HG03025 (cell line): ENCODE data around the gene KIF26B.

Experiments used
- ATAC-seq: cut with Tn5 transposase; IDR thresholded peaks from one replicate; pipeline ENCODE4 v1.9.1; 2021; ENCODE audit warnings: mild to moderate bottlenecking, moderate library complexity; ENCODE audit not compliant: unreplicated experiment, low FRiP score

The KIF26B gene

DNA sequence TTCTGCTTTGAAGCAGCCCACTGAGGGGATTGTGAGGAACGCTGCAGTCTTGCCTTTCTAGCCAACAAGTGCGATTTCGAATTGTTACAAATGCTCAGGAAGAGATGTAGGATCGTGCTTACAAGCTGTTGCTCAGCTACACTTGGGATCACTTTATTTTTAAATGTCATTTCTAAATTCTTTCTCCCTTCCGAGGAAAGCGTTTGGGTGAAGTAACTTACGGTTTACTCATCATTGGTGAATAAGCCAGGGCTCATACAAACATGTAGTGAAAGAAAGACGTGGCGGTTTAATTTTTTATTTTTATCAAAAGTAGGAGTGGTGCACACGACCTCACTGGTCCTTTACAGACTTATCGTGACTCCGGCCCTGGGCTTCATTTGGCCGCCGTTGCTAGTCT is 386.6 kb downstream of the KIF26B start:
- ATAC-seq, result no peak

DNA sequence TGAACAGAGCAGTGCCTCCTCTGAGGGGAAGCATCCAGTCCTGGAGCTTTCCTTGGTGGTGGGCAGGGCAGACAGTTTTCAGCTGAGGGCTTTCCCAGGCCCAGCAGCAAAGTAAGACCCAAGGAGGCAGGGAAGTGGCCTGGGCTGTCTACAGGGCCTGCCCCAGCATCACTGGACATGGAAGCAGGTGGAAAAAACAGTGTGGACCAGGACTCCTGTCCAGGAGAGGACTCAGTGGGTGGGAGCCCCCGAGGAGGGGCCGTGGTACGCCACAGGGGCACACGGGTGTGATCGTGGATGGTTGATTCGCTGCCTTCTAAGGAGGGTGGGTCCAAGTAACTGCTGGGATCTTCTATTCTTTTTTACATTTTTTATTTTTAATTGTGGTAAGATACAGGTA is 387.6 kb downstream of the KIF26B start:
- no peak for ATAC-seq

DNA sequence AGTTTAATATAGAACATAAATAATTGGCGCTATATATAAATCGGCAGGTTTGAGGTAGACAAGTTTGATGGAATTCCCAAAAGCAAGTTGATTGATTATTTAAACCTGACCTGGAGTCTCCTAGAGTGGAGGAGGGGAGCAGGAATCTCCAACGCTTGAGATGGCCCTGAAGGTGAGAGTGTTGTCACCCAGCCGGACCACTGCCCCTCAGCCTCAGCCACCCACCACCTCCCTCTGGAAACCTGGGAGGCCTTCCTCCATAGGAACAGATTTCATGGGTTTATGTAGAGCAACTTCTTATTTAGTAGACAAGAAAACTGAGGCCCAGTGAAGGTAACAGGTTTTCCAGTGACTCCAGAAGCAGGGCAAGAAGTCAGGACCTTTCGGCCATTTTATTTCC is 389.5 kb downstream of the KIF26B start:
- ATAC-seq, result no peak

DNA sequence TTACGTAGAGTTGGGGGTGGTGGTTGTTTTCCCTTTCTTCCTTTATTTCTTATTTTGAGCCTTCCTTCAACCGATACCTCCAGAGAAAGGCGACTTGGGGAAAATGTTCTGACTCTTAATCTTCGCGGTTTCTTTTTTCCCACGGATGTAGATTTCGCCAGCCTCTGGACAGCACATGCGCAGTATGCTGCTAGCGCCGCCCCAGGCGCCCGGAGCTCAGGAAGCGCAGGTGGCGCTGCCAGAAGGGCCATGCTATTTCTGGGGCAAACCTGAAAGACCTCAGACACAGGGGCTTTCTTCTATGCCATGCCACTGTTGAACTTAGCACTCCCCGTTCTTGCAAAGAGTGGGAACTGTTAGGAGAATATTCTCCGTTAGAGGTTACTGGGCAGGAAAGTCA is 392.1 kb downstream of the KIF26B start:
- ATAC-seq, result no peak

DNA sequence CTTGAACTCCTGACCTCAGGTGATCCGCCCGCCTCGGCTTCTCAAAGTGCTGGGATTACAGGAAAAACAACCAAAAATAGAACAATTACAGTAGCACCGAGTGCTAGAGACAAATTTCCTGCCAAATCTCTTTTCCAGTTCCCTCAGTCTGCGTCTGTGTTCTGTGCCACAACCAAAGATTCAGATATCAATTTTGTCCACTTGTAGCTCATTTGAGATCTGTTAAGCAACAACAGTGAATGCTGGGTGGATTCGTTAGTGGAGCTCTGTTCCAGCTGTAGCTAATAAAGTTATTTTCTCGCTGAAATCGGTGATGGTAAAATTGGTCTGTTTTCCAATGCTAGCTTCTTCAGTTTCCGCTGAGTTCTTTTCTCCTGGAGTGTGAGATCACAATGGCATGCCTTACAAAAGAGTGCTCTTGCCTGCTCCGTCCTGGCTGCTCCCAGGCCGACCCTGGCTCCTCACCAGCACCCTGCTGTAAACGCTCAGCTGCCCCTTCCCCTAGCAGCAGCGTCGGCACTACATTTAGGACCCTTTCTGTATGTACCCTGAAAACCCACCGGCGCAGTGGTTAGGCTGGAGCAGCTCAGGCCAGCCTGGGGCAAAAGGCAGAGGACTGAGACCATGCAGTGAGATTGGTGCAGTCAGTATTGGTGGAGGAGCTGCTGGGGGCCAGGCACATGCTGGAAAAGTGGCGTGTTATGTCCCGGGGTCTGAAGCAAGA is 395.4 kb downstream of the KIF26B start:
- no peak for ATAC-seq

DNA sequence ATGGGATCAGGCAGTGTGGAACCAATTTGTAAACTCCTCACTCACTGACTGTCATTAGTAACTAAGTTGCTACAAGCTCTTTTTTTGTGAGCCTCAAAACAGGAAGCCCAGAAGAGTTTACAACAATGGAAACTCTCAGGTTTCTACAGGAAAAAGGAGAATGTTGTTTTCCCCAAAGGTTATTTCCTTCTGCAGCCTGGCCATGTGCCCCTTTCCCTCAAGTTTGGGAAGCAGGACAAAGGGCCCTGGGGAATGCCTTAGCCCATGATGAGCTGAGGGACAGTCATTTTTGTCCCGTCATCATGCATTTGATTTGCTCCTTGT is 395.9 kb downstream of the KIF26B start:
- ATAC-seq, result no peak

DNA sequence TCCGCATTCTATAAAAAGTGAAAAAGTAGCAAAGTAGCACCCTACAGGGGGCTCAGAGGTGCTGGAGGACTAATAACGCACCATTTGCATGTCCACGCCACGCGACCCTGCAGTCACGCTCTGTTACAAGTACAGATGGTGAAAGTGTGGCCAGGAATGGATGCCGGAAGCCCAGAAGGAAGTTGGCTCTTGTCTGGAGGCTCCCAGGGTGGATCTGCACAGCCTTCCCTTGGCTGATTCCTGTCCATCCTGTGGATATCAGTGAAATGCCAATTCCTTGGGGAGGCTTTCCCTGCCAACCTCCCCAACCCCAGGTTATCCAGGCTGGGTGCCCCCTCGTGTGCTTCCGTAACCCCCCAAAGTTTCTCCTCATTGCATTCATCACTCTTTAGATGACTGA is 396.8 kb downstream of the KIF26B start:
- no peak for ATAC-seq

DNA sequence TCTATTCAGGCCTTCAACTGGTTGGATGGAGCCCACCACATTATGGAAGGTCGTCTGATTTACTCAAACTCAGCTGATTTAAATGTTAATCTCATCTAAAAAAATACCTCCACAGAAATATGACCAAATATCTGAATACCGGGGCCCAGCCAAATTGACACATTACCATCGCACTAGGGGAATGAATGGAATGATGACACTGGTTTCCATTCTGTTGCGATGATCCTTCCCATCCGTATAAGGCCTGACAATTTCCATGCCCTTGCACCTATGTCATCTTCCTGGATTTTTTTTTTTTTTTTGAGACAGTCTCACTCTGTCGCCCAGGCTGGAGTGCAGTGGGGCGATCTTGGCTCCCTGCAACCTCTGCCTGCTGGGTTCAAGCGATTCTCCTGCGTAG is 397.5 kb downstream of the KIF26B start:
- no peak for ATAC-seq

DNA sequence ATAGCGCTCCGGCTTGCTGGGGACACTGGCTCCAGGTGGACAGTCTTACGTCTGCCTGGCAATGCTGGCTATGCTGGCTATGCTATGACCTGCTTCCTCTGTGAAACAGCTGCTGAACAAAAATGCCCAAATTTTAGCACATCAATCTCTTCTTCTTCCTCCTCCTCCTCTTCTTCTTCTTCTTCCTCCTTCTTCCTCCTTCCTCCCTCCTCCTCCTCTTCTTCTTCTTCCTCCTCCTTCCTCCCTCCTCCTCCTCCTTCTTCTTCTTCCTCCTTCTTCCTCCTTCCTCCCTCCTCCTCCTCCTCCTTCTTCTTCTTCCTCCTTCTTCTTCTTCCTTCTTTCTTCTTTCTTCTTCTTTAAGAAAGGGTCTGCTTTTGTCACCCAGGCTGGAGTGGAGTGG is 401.3 kb downstream of the KIF26B start:
- ATAC-seq, result no peak

DNA sequence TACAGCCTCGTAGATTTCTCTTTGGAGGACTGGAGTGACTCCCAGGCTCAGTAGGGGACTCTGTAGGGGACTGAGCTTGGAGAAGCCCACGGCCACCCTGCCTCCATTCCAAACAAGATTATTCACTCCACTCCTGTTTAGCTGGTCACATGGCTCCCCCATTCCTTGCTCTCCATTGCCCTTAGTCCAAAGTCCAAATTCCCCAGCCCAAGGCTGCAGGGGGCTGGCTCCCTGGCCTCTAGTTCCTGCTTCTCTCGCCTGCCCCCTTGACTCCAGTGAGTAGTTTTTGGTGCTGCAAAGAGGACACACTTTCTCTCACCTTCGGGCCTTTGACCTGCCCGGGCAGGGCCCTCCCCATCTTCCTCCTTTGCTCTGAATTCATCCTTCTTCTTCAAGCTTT is 403.3 kb downstream of the KIF26B start:
- no peak for ATAC-seq

DNA sequence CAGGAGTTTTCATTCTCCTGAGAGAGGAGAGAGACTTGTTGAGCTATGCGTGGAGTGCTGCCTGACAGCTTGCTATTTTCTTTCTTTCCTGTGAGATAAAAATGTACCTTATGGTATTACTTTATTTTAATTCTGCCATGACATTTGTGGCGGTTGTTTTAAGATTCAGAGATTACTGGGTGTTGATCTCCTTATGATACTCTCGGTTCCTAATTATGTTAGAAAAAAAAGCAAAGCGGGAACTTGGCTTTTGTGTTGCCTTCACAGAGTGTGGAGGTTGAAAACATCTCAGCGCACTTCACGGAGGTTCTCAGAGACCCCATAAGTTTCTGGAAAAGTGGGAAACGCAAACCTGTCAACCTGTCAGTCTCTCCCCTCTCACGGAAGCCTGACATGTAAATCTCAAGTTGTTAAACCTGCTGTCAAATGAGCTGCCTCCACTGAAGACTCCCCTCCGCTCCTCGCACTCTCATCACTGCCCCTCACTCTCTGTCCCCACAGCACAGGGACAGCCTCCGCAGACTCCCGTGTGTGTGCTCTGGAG is 405.6 kb downstream of the KIF26B start:
- ATAC-seq, result no peak

DNA sequence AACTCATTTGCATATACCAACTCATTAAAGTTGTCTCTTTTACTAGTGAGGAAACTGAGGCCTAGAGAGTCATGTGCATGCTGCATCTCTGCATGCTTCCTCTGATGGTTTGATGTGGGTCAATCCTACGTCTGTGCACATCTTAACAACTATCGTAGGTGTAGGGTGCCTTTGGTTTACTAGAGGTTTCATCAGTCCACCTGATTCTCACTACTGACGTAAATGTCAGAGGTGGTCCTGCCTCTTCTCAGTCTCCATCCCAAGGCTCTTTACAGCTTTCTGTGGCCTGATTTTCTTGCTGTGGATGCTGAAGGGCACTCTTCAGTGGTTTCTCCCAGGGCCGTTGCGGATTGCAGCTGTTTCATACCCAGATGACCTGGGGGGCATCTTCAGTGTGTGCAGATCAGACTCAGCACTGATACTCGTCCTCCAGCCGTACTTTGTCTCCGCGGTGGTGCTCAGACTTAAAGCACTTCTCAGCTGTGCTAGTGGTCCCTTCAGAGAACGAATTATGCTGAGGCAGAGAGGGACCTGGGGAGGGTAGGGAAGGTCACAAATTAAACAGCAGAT is 407.0 kb downstream of the KIF26B start:
- no peak for ATAC-seq

DNA sequence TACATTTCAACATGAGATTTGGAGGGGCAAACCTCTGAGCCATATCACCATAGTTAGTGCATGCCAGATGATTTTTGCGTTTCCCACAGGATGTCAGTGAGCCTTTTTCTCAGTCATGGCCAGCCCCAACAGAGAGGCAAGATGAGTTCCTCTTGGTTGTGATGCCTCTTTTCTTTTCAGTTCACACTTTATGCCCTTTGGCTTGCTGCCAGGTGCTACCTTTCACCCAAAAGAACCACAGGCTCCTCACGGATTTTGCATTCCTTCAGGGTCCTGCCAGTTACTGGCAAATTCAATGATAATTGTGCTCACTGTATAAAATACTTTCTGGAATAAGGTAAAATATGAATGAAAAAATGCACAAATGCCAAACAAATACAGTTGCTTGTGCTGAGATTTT is 411.3 kb downstream of the KIF26B start:
- ATAC-seq, result no peak

DNA sequence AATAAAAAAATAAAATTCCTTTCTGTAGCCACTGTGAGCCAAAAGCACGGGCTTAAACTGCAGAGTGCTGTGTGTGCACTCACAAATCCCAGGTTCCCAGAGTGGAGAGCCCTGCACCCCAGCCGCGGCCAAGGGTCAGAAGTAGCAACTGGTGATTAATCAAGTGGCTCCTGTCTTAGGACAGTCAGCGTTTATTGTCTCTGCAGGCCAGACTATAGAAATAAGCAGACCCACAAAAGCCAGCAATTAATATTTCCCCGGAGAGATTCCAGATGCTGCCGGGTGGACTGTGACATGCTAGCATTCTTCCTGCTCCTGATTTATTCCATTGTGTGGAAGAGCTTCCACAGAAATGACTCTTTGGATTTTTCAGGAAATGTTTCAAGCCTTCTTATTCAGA is 412.2 kb downstream of the KIF26B start:
- no peak for ATAC-seq

DNA sequence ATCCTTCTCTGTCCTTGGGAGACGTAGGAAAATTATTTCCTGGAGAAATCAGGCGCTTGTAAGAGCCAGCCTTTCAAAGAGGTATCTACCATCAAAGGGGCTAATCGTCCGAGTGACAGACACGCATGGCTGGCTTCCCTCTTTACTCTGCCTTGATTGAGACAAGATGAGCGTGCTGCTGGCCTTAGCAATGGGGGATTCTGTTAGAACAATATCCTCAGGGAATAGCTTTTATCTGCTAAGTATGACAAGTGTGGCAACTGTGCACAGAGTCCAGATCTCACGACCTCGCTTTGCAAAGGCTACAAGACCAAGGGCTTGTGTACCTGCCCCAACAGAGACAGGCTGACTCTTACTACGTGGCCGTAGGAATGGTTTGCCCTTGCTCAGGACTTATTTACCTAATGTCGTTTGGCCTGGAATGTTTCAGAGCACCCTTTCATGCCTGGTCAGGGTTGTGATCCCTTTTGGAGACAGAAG is 417.1 kb downstream of the KIF26B start:
- no peak for ATAC-seq

DNA sequence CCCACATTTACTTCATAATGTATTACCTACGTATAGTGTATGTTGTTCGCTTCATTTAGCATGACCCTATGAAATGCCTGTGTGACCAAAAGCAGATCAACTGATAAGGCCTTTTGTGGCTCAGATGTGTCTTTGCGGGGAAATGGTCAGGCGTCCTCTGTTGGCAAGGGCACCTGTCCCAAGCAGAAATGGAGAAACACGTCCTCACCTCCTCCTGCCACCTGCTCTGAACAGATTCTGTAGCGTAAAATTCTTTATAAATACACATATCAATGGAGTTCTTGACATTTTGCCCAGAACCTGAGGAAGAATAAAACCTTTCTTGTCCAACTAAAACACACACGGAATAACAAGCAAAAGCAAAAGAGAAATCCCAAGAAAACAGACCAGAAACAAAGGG is 417.9 kb downstream of the KIF26B start:
- no peak for ATAC-seq

DNA sequence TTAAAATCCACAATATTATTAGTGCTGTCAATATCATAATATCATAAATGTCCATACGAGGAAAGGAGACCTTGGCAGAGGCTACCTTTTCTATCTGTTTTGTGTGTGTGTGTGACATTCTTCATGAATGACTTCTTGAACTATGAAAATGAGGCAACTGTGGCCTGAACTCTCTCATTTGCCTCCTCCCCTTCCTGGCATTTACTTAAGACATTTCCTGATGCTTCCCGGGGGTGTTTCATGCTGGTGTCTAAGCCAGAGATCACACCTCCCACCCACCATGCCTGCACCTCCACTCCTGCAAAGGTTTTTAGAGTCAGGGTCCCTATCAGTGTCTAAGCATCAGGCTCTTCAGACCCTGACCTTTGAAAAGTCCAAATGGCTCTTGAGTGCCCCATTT is 420.9 kb downstream of the KIF26B start:
- ATAC-seq, result no peak

DNA sequence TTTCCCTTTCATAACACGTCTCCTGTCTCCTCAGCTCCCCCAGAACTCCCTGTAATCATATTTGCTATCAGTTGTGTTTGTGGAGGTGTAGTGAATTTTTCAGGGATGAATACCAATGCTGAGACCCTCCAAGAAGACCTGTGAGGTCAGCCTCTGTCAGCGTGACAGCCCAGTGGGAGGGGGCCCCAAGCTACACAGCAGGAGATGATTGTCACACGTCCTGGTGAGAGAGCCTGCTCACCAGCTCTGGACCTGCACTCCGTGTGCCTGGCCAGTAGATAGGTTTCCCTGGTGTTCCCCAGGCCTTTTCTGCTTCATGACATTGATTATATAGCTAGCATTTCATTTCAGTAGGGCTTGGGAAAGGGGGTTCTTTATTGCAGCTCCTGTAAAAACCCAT is 421.5 kb downstream of the KIF26B start:
- no peak for ATAC-seq

DNA sequence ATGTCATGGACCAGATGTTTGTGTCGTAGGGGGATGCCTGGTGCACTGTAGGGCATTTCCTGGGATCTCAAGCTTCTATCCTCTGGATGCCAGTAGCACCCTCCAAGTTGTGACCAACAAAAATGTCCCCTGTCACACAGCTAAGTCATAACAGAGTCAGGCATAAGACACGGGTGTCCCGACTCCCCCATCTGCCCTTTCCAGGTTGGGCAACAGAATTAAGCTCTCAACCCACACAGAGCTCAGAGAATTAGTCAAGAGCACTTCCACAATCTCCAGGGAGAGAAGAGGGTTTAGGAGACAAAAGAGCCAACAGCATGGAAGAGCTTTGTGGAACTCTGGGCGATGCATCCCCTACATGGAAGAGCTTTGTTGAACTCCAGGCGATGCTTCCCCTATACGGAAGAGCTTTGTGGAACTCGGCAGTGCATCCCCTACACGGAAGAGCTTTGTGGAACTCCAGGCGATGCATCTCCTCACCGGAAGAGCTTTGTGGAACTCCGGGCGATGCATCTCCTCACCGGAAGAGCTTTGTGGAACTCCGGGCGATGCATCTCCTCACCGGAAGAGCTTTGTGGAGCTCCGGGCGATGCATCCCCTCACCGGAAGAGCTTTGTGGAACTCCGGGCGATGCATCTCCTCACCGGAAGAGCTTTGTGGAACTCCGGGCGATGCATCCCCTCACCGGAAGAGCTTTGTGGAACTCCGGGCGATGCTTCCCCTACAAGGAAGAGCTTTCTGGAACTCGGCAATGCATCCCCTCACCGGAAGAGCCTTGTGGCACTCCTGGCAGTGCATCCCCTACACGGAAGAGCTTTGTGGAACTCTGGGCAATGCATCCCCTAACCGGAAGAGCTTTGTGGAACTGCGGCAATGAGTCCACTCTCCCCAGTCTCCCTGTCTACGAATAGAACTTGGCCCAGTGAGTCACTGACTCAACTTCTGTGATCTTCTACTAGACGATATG is 422.7 kb downstream of the KIF26B start:
- ATAC-seq, result no peak

DNA sequence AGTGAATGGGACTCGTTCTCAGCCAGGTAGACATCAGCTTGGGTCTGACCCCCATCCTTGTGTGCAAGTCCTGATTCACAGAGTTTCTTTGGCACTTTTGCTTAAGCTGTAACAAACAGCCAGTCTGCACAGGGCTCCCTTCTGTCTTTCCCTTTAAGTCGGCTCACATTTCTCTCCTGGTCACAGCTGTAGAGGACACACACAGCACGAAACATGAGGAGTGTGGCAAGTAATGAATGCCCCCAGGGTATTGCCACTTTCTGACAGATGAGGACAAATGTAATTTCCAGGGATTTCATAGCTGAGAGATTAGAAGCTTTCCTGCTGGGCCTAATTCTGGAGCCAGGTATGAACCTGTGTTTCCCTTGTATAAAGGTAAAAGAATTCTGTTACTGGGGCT is 423.5 kb downstream of the KIF26B start:
- ATAC-seq, result no peak

DNA sequence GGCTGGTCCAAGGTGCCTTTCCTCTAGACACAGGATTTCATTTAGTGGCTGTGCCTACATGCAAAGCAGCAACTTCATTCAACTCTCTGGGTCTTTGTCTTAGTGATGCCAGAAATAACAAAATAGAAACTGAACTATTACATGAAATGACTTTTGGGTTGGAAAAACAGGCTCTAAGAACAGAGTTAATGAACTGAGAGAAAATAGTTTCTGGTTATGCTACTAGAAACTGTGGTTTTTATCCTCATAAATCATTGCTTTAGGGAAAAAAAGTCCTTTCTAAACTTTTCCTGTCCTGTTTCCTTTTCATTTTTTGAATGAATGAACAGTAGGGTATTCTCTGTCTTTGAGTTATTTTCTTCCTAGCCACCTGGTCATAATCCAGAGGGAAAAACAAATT is 424.0 kb downstream of the KIF26B start:
- ATAC-seq, result no peak
